GM23248 (cell line): ENCODE data around the gene COL23A1. TPM values are rescaled to one million over a fixed set of nuclear protein-coding genes. Genes with fewer than 3 reads are reported as not detected.
A peak's percentile ranks its signal among the peaks of the same experiment; 100 is the strongest.

ENCODE experiments used
- DNase-seq: peaks from one replicate; pipeline ENCODE4 v3.0.0-alpha.2; 2015
- H2AFZ ChIP-seq: fragments of 200-600 bp; sonication (generic); 2 replicates; pipeline ENCODE4 v1.6.1; 2016; ENCODE audit warnings: antibody characterized with exemption
- H3F3A ChIP-seq: fragments of 200-600 bp; sonication (generic); 2 replicates; pipeline ENCODE4 v1.6.1; 2016; ENCODE audit warnings: mild to moderate bottlenecking, antibody characterized with exemption, mixed run types; ENCODE audit not compliant: insufficient read depth
- H3K27ac ChIP-seq: fragments of 200-600 bp; sonication (generic); 2 replicates; pipeline ENCODE4 v1.5.1; 2016; ENCODE audit warnings: mild to moderate bottlenecking
- H3K27me3 ChIP-seq: fragments of 200-600 bp; sonication (generic); replicated peaks from 2 replicates; pipeline ENCODE4 v1.6.1; 2016; ENCODE audit warnings: mild to moderate bottlenecking; ENCODE audit not compliant: insufficient read depth
- H3K36me3 ChIP-seq: fragments of 200-600 bp; sonication (generic); 2 replicates; pipeline ENCODE4 v1.6.1; 2016; ENCODE audit warnings: low read depth, mild to moderate bottlenecking
- H3K4me1 ChIP-seq: fragments of 200-600 bp; sonication (generic); 2 replicates; pipeline ENCODE4 v1.6.1; 2016; ENCODE audit warnings: mild to moderate bottlenecking; ENCODE audit not compliant: insufficient read depth
- H3K4me2 ChIP-seq: fragments of 200-600 bp; sonication (generic); one replicate; pipeline ENCODE4 v1.6.1; 2016; ENCODE audit warnings: mild to moderate bottlenecking; ENCODE audit not compliant: unreplicated experiment
- H3K4me3 ChIP-seq: fragments of 200-600 bp; sonication (generic); 2 replicates; pipeline ENCODE4 v1.5.1; 2016; ENCODE audit warnings: mild to moderate bottlenecking
- H3K79me2 ChIP-seq: fragments of 200-600 bp; sonication (generic); 2 replicates; pipeline ENCODE4 v1.6.1; 2016; ENCODE audit warnings: mild to moderate bottlenecking; ENCODE audit not compliant: insufficient read depth
- H3K9ac ChIP-seq: fragments of 200-600 bp; sonication (generic); 2 replicates; pipeline ENCODE4 v1.6.1; 2016; ENCODE audit warnings: mild to moderate bottlenecking
- H3K9me2 ChIP-seq: fragments of 200-600 bp; sonication (generic); 2 replicates; pipeline ENCODE4 v1.6.1; 2016; ENCODE audit warnings: mixed run types, mild to moderate bottlenecking, moderate library complexity; ENCODE audit not compliant: insufficient read depth
- H3K9me3 ChIP-seq: fragments of 200-600 bp; sonication (generic); one replicate; pipeline ENCODE4 v1.6.1; 2017; ENCODE audit warnings: low read depth
- H4K20me1 ChIP-seq: fragments of 200-600 bp; sonication (generic); 2 replicates; pipeline ENCODE4 v1.6.0; 2016; ENCODE audit not compliant: insufficient read depth
- EZH2 ChIP-seq: fragments of 200-600 bp; sonication (generic); IDR thresholded peaks from 2 replicates; pipeline ENCODE4 v1.6.1; 2018; ENCODE audit warnings: antibody characterized with exemption, mild to moderate bottlenecking; ENCODE audit not compliant: insufficient read depth, poor library complexity, severe bottlenecking
- EZH2phosphoT487 ChIP-seq: fragments of 200-600 bp; sonication (generic); IDR thresholded peaks from 2 replicates; pipeline ENCODE4 v1.6.1; 2018; ENCODE audit warnings: antibody characterized with exemption, moderate library complexity, mild to moderate bottlenecking, low read depth; ENCODE audit not compliant: insufficient read depth
- WGBS, 2 experiments: methylation state at CpG; one replicate each; pipeline ENCODE4 v1.1.6; 2015 to 2017; ENCODE audit warnings: low lambda C conversion rate in 2 of 2, low coverage in 1 of 2; ENCODE audit errors: missing lambda C conversion rate in 2 of 2; 5-methylcytosine and 5-hydroxymethylcytosine counted together
- in situ Hi-C: fragments of 300-500 bp; cut with MboI; formaldehyde crosslinking; loops from 2 replicates; pipeline ENCODE4 v1.15.0; 2020
- polyA plus RNA-seq: library from polyadenylated mRNA; unstranded; fragments of >200 nt; fragmentation: Nextera tagmentation; extraction: Ambion mirVana; gene quantifications from 2 replicates; pipeline ENCODE4 v1.2.1, GENCODE V29; 2016
- total RNA-seq: library from RNA; depleted of rRNA; stranded (reverse); fragments of >200 nt; shearing (Covaris generic); gene quantifications from 2 replicates; pipeline ENCODE4 v1.2.3, GENCODE V29; 2014

COL23A1 gene
- total and polyA plus RNA-seq, 2 experiments from 2014 or later: not detected

- TF ChIP-seq EZH2 (no peak), EZH2phosphoT487 (no peak)
- Histone ChIP-seq H3K9ac (no peak overlapping the region), H2AFZ (no peak overlapping the region), H4K20me1 (no peaks in the 10 kb centered on the region), H3K4me3 (no peak overlapping the region), H3K4me2 (no peak overlapping the region), H3K9me2 (no peaks in the 10 kb centered on the region), H3K4me1 (no peaks in the 10 kb centered on the region), H3K27ac (no peak overlapping the region), H3K79me2 (no peaks in the 10 kb centered on the region), H3F3A (no peaks in the 10 kb centered on the region), H3K27me3 (no peaks in the 10 kb centered on the region; the same call in 1 of the 2 replicates), H3K36me3 (no peaks in the 10 kb centered on the region), H3K9me3 (no peaks in the 10 kb centered on the region)
- WGBS, 2 experiments: 51% methylated on average over 12 of the region's 12 CpGs
- DNase-seq: no peak
- in situ Hi-C loops: no loop called here
Observed at GRCh38 chr5:178277866-178278265, 312.3 kb downstream of the COL23A1 start.

- TF ChIP-seq EZH2 (no peak), EZH2phosphoT487 (no peak)
- H3K4me1 ChIP-seq: no peaks in the 10 kb centered on the region
- no peaks in the 10 kb centered on the region; the same call in 1 of the 2 replicates for H3K27me3 ChIP-seq
- DNase-seq: no peak
- H3F3A ChIP-seq: no peaks in the 10 kb centered on the region
- no peaks in the 10 kb centered on the region for H3K9me3 ChIP-seq
- no peak overlapping the region for H3K4me2 ChIP-seq
- no peaks in the 10 kb centered on the region for H3K79me2 ChIP-seq
- H3K9ac ChIP-seq: no peak overlapping the region
- no peaks in the 10 kb centered on the region for H3K9me2 ChIP-seq
- no peak overlapping the region for H2AFZ ChIP-seq
- H4K20me1 ChIP-seq: no peaks in the 10 kb centered on the region
- H3K27ac ChIP-seq: no peak overlapping the region
- H3K4me3 ChIP-seq: no peak overlapping the region
- in situ Hi-C loops: no loop called here
- H3K36me3 ChIP-seq: no peaks in the 10 kb centered on the region
- WGBS, 2 experiments: 78 to 83% methylated on average over 9 of the region's 9 CpGs
Observed at GRCh38 chr5:178277346-178277745, 312.8 kb downstream of the COL23A1 start.

- no peaks in the 10 kb centered on the region for H3K36me3 ChIP-seq
- DNase-seq: no peak
- H3K79me2 ChIP-seq: no peaks in the 10 kb centered on the region
- no peak overlapping the region for H3K4me3 ChIP-seq
- no peak overlapping the region for H3K27ac ChIP-seq
- in situ Hi-C loops: no loop called here
- no peak overlapping the region for H3K4me2 ChIP-seq
- no peaks in the 10 kb centered on the region for H3F3A ChIP-seq
- H2AFZ ChIP-seq: no peak overlapping the region
- no peaks in the 10 kb centered on the region for H3K9me2 ChIP-seq
- no peak overlapping the region for H3K9ac ChIP-seq
- H3K9me3 ChIP-seq: no peaks in the 10 kb centered on the region
- H3K27me3 ChIP-seq: no peaks in the 10 kb centered on the region; the same call in 1 of the 2 replicates
- TF ChIP-seq EZH2 (no peak), EZH2phosphoT487 (no peak)
- WGBS, 2 experiments: 63 to 67% methylated on average over 20 of the region's 20 CpGs
- H4K20me1 ChIP-seq: no peaks in the 10 kb centered on the region
- no peaks in the 10 kb centered on the region for H3K4me1 ChIP-seq
Observed at GRCh38 chr5:178274781-178275537, 315.2 kb downstream of the COL23A1 start.

DNA sequence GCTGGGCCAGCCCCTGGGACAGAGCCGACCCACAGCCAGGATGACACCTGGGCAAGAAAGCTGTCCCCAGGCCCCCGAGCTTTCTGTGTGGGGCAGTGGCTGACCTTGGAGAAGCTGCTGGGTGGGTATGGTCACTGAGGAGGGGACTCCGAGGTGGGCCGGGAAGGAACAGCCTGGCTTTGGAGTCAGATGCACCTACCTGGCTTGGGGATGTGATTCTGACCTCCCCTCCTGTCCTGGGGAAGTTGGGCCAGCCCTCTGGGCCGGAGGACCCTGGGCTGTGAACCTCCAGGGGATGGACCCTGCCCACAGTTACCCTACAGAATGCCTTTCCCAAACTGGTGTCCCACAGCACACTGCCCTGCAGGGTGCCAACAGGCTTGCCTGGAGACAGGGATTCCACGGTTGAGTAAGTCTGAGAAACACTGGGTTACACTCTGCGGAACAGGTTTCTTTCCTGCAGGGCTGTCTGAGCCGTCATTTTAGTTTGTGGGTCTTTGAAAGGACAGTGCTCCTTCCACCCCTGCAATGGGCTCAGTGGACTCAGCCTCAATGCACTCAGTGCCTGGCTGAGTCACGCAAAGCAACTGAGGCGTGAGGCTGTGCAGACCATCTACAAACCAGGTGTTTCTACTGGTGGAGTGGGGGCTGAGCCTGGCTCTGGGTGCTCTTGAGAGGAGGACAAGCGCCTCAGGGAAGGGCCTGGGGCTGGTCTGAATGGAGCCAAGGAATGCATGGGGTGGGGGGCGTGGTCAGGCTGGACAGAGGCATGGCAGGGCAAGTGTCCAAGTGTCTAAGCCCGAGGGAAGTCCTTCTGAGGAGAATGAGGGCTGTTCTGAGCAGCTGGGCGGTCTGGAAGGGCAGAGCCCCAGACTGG is 316.3 kb downstream of the COL23A1 start:
- Histone ChIP-seq H3K79me2 (no peaks in the 10 kb centered on the region), H3K9me3 (no peaks in the 10 kb centered on the region), H2AFZ (no peak overlapping the region), H3K36me3 (no peaks in the 10 kb centered on the region), H3K9me2 (no peaks in the 10 kb centered on the region), H3K27me3 (no peaks in the 10 kb centered on the region; the same call in 1 of the 2 replicates), H3K9ac (no peak overlapping the region), H4K20me1 (no peaks in the 10 kb centered on the region), H3K4me2 (no peak overlapping the region), H3F3A (no peaks in the 10 kb centered on the region), H3K4me1 (no peaks in the 10 kb centered on the region), H3K27ac (no peak overlapping the region), H3K4me3 (no peak overlapping the region)
- 52 to 60% methylated on average over 13 to 14 of the region's 14 CpGs for WGBS, 2 experiments
- DNase-seq: peak; percentile 20
- in situ Hi-C loops: no loop called here
- TF ChIP-seq EZH2: no peak
- no peak for TF ChIP-seq EZH2phosphoT487
